ENCODE results near the gene GOLGA8S. TPM values are rescaled to one million over a fixed set of nuclear protein-coding genes. Genes with fewer than 3 reads are reported as not detected.
"Not testable (repeated sequence)": the region's sequence is repeated elsewhere in the genome, so short reads cannot be mapped to it uniquely, and the experiment has no call there.

The GOLGA8S gene
- polyA plus RNA-seq, 3 donors from 2014 or later: 0.07 TPM; not detected in 2

DNA sequence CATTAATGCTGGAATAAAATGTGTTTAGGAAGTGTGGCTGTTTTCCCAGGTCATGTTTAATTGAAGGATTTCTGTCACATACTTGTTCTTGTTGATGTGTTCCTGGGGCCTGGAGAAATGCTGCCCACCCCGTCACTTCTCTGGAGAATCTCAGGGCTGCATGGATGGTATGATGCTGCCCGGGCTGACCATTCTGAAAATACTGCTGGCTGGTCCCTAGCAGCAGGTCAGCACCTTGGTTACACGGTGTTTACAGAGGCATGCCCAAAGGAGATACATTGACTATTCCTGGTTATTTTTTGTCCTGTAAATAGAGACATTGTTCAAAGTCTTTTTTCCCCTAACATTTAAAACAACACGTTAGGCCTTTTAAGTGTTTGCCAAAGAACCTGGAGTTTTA, 26.2 kb downstream of the GOLGA8S start:
- H3K27me3 Mint-ChIP-seq (ENCODE audit: low read depth in 3 of 3); DNase-seq; H3K9me3 Mint-ChIP-seq; H3K4me1 Mint-ChIP-seq; H3K36me3 Mint-ChIP-seq; H3K4me3 Mint-ChIP-seq; H3K27ac Mint-ChIP-seq: not testable (repeated sequence)

GRCh38 chr15:23381192-23381591, 26.6 kb downstream of the GOLGA8S start:
- H3K4me3 Mint-ChIP-seq; H3K27ac Mint-ChIP-seq; H3K4me1 Mint-ChIP-seq; H3K36me3 Mint-ChIP-seq; H3K9me3 Mint-ChIP-seq; DNase-seq; H3K27me3 Mint-ChIP-seq (ENCODE audit: low read depth in 3 of 3): not testable (repeated sequence)

- Mint-ChIP-seq H3K9me3 (peaks cover 0 to 2% (median 0%) of the 10 kb centered on the region in 6 donors), H3K4me3 (no peak overlapping the region), H3K27me3 (ENCODE audit: low read depth in 3 of 3) (peaks cover 0 to 8% (median 3%) of the 10 kb centered on the region in 3 donors), H3K27ac (no peak overlapping the region), H3K36me3 (no peaks in the 10 kb centered on the region), H3K4me1 (no peaks in the 10 kb centered on the region)
- DNase-seq: no peak
These were observed 29.8 kb downstream of the GOLGA8S start for GRCh38 chr15:23384371-23384770.

DNA sequence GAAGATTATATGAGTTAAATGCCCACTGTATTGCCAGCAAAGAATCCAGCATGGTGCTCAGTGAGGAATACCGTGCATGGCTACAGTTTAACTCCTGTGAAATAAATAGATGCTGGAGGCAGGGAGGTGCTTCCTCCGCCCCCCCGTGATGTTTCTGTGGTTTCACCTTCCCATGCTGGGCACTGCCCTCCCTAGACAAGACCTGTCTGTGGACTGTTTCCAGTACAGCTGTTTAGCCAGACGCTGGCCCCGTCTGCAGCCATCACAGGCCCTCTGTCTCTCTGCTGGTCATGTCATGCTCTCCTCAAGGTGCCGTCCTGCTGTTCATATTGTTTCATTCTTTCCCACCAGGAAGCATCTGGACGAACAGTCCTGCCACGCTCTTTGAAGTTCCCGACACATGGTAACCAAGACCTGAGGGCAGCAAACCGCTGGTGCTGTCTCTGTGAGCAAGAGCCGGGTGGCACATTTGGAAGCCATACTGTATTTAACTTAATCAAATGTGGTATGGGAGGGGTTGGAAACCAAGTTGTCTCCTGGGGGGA, 31.4 kb downstream of the GOLGA8S start:
- no peak for DNase-seq
- H3K36me3 Mint-ChIP-seq: no peaks in the 10 kb centered on the region
- no peaks in the 10 kb centered on the region for H3K4me1 Mint-ChIP-seq
- H3K4me3 Mint-ChIP-seq: no peak overlapping the region
- no peak overlapping the region for H3K27ac Mint-ChIP-seq
- no peaks in the 10 kb centered on the region for H3K9me3 Mint-ChIP-seq
- peaks cover 0 to 8% (median 3%) of the 10 kb centered on the region in 3 donors for H3K27me3 Mint-ChIP-seq (ENCODE audit: low read depth in 3 of 3)

GRCh38 chr15:23387621-23388190, 33.2 kb downstream of the GOLGA8S start:
- no peaks in the 10 kb centered on the region for H3K4me1 Mint-ChIP-seq
- DNase-seq: no peak
- H3K27me3 Mint-ChIP-seq (ENCODE audit: low read depth in 3 of 3): peaks cover 0 to 8% (median 3%) of the 10 kb centered on the region in 3 donors
- no peak overlapping the region for H3K27ac Mint-ChIP-seq
- H3K4me3 Mint-ChIP-seq: no peak overlapping the region
- no peaks in the 10 kb centered on the region for H3K36me3 Mint-ChIP-seq
- H3K9me3 Mint-ChIP-seq: no peaks in the 10 kb centered on the region

- Mint-ChIP-seq H3K36me3 (no peaks in the 10 kb centered on the region), H3K27ac (no peak overlapping the region), H3K27me3 (ENCODE audit: low read depth in 3 of 3) (peaks cover 0 to 5% (median 0%) of the 10 kb centered on the region in 3 donors), H3K4me1 (no peaks in the 10 kb centered on the region), H3K9me3 (no peaks in the 10 kb centered on the region), H3K4me3 (no peak overlapping the region)
- no peak for DNase-seq
These were observed 40.6 kb downstream of the GOLGA8S start for GRCh38 chr15:23395030-23395692.

DNA sequence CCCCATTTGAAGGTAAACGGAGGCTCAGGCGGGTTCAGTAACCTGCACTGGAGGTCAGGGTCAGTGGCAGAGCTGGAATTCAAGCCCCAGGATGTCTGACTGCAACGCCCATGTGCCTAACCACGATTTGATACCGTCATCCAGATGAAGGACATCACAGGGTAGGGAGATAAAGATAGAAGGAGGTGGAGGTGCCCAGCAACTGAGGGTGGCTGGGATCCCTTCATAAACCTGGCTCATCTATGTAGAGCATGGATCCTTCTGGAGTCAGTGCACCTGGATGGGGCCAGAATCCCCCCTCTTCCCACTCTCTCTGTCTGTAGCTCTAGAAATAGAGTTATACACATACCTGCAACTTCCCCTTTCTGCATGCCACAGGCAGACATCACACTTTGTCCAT, 41.3 kb downstream of the GOLGA8S start:
- DNase-seq: no peak
- Mint-ChIP-seq H3K27me3 (ENCODE audit: low read depth in 3 of 3) (peaks cover 0 to 5% (median 0%) of the 10 kb centered on the region in 3 donors), H3K27ac (no peak overlapping the region), H3K9me3 (no peaks in the 10 kb centered on the region), H3K4me3 (no peak overlapping the region), H3K36me3 (no peaks in the 10 kb centered on the region), H3K4me1 (no peaks in the 10 kb centered on the region)

DNA sequence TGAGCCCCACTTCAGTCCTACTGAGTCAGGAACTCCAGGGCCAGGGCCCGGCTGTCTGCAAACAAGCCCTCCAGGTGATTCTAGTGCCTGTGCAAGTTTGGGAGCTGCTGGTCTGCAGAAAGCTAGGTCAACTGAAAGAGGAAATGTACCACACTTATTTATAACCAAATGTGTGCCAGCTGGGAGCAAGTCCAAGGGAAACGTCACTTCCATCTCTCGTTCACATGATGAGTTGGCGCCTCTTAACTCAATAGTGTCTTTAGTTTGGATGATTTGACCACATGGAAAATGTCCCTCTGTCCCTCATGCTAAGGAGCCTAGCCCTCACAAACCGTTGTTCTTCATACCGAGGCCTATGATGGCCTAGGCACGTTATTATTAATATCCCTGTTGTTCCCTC, 43.2 kb downstream of the GOLGA8S start:
- peaks cover 0 to 2% (median 0%) of the 10 kb centered on the region in 6 donors for H3K9me3 Mint-ChIP-seq
- H3K4me1 Mint-ChIP-seq: no peaks in the 10 kb centered on the region
- H3K27ac Mint-ChIP-seq: no peak overlapping the region
- no peak overlapping the region for H3K4me3 Mint-ChIP-seq
- DNase-seq: no peak
- H3K36me3 Mint-ChIP-seq: no peaks in the 10 kb centered on the region
- H3K27me3 Mint-ChIP-seq (ENCODE audit: low read depth in 3 of 3): peaks cover 0 to 5% (median 2%) of the 10 kb centered on the region in 3 donors

DNA sequence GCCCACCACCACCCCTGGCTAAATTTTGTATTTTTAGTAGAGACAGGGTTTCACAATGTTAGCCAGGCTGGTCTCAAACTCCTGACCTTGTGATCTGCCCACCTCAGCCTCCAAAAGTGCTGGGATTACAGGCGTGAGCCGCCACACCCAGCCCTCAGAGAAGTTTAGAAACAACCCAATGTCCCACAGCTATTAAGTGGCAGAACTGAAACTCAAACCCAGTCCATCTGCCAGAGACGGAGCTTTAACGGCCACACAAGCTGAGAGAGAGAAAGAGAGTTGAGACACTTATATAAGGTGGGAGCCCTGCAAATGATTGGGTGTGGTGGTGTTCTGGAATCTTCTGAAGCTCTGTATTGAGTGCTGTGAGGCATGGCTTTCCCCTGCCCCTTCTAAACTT, 43.8 kb downstream of the GOLGA8S start:
- not testable (repeated sequence) for H3K36me3 Mint-ChIP-seq; H3K9me3 Mint-ChIP-seq; H3K4me3 Mint-ChIP-seq; DNase-seq; H3K27me3 Mint-ChIP-seq (ENCODE audit: low read depth in 3 of 3); H3K27ac Mint-ChIP-seq; H3K4me1 Mint-ChIP-seq

DNA sequence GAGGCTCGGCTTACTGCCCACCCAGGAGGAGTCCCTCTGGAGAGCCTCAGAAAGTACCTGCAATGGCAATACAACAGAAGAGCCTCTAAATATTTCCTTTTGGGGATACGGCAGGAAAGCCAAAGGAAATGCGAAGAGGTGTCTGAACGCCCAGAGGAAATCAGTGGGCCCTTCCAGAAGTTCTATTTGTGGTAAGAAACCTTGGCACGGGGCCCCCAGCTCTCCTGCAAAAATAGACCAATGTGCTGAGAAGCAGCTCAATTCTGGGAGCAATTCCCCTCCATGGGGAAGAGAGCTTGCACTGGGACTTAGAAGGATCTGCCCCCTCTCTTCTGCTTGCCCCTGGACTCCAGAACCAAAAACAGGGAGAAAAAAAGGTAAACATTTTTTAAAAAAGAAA, 44.7 kb downstream of the GOLGA8S start:
- not testable (repeated sequence) for H3K27me3 Mint-ChIP-seq (ENCODE audit: low read depth in 3 of 3); DNase-seq; H3K9me3 Mint-ChIP-seq; H3K4me1 Mint-ChIP-seq; H3K4me3 Mint-ChIP-seq; H3K27ac Mint-ChIP-seq; H3K36me3 Mint-ChIP-seq

- Mint-ChIP-seq H3K4me1 (no peaks in the 10 kb centered on the region), H3K27me3 (ENCODE audit: low read depth in 3 of 3) (peaks cover 0 to 6% (median 6%) of the 10 kb centered on the region in 3 donors), H3K9me3 (peaks cover 0 to 2% (median 0%) of the 10 kb centered on the region in 6 donors), H3K27ac (no peak overlapping the region), H3K36me3 (no peaks in the 10 kb centered on the region), H3K4me3 (no peak overlapping the region)
- no peak for DNase-seq
These were observed 47.1 kb downstream of the GOLGA8S start for GRCh38 chr15:23401627-23402026.

DNA sequence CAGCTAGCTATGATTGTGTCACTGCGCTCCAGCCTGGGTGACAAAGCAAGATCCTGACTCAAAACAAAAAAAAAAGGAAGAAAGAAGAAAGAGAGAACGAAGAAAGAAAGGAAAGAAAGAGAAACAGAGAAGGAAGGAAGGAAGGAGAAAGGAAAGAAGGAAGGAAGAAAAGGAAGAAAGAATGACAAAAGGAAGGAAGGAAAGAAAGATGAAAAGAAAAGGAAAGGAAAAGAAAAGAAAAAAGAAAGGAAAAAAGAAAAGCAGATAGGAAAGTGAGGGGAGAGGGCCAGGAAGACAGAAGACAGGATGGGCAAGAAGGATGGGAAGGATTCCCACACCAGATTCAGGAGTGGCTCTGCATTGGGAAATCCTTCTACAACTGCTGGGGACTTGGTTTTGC, 47.6 kb downstream of the GOLGA8S start:
- peaks cover 0 to 6% (median 5%) of the 10 kb centered on the region in 3 donors for H3K27me3 Mint-ChIP-seq (ENCODE audit: low read depth in 3 of 3)
- DNase-seq: no peak
- H3K36me3 Mint-ChIP-seq: no peaks in the 10 kb centered on the region
- no peaks in the 10 kb centered on the region for H3K4me1 Mint-ChIP-seq
- H3K27ac Mint-ChIP-seq: no peak overlapping the region
- no peak overlapping the region for H3K4me3 Mint-ChIP-seq
- peaks cover 0 to 2% (median 0%) of the 10 kb centered on the region in 6 donors for H3K9me3 Mint-ChIP-seq

DNA sequence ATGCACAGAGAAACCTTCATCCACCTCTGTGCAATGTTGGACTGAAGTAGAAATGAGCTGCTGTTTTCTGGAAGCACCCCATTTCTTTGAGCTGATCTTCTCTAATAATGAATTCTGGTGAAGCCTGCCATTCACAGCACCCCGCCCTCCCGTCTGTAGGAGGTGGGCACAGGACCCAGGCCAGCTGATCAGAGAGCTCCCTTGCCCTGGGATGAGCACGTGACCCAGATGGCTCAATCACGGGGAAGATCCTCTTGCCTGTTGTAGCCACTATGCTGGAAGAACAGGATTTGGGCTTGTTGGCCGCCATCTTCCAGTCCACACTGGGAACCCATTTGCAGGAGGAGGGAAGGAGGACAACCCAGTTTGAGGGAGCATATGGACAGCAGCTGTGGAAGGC, 48.0 kb downstream of the GOLGA8S start:
- no peaks in the 10 kb centered on the region for H3K36me3 Mint-ChIP-seq
- no peaks in the 10 kb centered on the region for H3K4me1 Mint-ChIP-seq
- H3K27ac Mint-ChIP-seq: no peak overlapping the region
- peaks cover 0 to 2% (median 0%) of the 10 kb centered on the region in 6 donors for H3K9me3 Mint-ChIP-seq
- no peak overlapping the region for H3K4me3 Mint-ChIP-seq
- peaks cover 0 to 6% (median 4%) of the 10 kb centered on the region in 3 donors for H3K27me3 Mint-ChIP-seq (ENCODE audit: low read depth in 3 of 3)
- DNase-seq: no peak

- Mint-ChIP-seq H3K4me1 (no peaks in the 10 kb centered on the region), H3K36me3 (no peaks in the 10 kb centered on the region), H3K4me3 (no peak overlapping the region), H3K27ac (no peak overlapping the region), H3K27me3 (ENCODE audit: low read depth in 3 of 3) (peaks cover 0 to 6% (median 4%) of the 10 kb centered on the region in 3 donors), H3K9me3 (peaks cover 0 to 2% (median 0%) of the 10 kb centered on the region in 6 donors)
- no peak for DNase-seq
These were observed 49.0 kb downstream of the GOLGA8S start for GRCh38 chr15:23403550-23403949.
